ENCODE data around the gene MS4A7.

The MS4A7 gene

DNA sequence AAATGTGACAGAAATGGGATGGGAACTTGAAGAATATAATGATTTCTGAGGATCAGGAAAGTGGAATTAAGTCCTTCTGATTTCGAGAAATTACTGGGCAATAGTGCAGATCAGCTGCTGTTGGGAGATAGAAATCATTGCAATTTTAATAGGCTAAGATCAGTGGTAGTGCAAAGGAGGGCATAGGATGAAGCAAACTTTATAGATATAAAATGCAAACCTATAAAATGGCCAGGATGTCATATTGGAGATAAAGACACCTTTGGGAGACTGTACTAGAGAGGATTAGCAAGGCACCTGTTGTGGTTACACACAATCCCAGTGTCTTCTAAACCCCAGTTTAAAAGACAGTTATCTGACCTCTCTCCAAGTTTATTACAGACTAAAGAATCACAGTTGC, 6.5 kb upstream of the MS4A7 start:
- DNase-seq = no peak

DNA sequence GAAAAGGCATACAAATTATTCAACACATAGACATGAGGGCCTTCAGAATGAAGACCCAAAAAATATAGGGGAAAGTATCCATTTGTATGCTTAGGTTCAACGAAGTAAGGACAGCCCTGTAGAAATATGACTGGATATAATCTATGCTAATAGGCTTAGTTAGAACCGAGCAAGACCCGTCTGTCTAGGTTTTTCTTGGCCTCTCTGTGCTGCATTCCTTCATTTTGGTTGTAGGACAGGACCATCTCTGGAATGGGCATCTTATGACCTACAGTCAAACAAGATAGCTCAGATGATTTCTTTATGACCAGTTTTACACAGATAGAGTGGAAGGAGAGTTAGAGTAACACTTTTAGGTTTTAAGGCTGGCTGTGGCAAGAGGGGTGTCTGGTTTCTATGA, 5.6 kb upstream of the MS4A7 start:
- DNase-seq = no peak

DNA sequence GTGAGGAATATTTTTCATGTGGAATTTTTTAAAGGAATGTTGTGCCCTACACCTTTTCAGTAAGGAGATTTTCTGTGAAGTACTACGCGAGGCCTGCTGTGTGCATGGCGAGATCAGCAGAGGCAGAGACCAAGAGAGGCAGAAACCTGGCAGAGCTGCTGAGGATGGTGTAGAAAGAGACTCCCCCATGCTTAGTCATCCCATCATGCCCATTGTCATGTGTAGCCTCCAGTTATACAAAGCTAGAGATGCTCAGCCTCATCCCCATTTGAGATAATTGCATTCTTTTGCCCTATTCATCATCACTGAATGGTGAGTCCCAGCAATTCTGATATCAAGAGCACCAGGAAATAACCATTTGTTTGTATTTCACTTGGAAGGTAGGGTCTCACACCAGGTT, 3.0 kb upstream of the MS4A7 start:
- no peak for DNase-seq

DNA sequence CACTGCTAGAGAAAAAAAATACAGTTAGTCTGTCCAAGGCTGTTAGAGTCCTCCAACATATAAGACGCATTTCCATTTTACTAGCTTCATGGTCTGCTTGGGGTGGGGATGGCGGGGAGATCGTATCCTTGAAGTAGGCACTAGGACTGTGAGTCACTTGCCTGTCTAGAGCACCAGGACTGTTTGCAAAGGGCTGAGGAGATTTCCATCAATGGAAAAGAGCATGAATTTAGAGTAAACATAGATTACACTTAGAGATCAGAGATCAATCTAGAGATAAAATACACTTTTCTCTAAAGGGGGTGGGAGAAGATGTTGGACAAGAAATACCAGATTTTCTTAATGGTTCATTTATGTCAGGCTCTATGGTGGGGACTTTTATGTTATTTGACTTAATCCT, 1.7 kb upstream of the MS4A7 start:
- no peak for DNase-seq

DNA sequence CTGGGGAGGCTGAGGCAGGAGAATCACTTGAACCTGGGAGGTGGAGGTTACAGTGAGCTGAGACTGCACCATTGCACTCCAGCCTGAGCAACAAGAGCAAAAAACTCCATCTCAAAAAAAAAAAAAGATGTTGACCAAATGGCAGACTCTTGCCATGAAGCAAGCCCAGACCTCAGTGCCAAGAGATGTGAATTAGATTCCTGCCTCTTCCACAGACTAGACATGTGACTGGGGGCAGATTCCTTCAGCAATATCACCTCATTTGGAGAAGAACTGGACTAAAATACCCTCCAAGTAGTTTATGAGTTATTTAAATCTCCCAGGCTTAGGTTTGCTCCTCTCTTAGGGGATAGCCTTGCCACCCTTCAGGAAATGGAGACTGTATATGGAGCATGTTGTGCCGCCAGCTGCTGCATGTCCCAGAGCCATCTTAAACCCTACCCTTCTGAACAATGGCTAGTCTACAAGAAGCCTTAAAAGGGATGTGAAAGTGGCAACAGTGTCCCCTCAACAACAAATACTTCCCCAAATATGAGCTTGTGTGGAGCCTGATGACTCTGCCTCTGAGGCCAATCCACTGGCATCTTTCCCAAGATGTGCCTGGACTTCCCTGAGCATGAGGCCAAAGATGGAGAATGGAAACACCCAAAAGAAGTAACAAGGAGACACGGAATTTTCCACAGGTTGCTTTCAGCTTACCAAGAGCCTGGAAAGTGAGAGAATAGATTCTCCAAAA, 763 bp upstream of the MS4A7 start:
- DNase-seq = no peak

DNA sequence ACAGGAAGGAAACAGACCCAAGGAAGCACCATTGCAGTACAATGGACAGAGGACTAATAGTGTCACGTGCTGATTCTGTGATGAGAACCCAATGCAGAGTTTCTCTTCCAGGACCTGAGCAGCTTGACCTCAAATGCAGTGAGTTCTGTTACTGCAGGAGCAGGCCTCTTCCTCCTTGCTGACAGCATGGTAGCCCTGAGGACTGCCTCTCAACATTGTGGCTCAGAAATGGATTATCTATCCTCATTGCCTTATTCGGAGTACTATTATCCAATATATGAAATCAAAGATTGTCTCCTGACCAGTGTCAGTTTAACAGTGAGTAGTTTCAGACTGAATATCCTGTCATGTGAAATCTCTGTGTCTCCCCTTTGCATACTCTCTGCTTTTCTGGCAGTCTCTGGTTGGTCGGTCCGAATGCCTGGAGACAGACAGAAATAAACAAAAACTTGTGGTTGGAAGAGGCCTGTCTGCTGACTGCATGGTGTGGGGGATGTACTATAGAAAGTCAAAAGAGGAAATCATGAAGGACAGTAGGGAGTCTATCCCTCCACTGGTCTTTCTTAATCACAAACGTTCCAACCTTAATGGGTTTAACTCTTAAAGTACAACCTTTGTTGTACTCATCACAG, 11.1 kb downstream of the MS4A7 start:
- no peak for DNase-seq

DNA sequence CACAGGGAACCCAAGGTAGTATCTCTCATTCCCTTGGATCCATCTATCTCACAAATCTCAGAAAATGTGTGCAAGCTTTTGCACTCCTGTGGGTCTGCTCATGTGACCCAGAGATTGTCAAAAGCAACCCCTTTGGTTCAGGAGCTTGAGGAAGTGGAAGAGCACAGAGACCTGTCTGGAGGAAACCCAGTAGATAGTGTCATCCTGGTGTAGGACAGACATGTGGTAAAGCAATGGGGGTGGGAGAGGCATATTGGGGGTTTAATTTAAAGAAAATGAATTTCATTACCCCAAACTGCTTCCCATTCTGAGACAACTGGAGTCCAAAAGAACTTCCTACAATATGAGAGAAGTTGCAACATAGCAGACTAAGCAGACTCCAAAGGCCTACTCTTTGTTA, 12.1 kb downstream of the MS4A7 start:
- DNase-seq = no peak

DNA sequence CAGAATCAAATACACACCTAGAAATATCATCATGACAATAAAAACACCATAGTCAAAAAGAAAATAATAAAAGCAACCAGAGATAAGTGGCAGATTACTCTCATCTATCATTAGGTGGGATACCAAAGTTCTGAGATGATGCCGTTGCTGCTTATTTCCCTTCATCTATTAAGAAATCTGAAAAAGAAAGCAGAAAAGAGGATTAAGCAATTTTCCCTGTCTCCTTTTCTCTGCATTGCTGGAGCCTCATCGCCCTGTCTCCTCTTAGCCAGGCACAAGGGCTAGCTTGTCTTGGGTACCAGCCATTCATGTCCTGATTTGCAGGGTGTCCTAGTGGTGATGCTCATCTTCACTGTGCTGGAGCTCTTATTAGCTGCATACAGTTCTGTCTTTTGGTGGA, 14.0 kb downstream of the MS4A7 start:
- DNase-seq = no peak

DNA sequence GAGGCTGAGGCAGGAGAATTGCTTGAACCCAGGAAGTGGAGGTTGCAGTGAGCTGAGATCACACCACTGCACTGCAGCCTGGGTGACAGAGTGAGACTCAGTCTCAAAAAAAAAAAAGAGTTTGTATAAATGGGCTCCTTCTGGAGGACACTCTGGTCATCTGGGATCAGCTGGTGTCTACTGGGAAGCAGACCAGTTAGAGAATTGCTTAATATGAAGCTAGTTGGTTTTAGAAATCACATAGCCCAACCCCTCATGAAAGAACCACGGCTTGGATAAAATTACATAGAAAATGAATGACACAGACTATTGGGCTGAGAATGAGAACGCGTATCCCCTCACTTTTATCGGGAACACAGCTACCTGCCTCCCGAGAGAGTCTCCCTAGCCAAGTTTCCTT, 14.7 kb downstream of the MS4A7 start:
- no peak for DNase-seq

DNA sequence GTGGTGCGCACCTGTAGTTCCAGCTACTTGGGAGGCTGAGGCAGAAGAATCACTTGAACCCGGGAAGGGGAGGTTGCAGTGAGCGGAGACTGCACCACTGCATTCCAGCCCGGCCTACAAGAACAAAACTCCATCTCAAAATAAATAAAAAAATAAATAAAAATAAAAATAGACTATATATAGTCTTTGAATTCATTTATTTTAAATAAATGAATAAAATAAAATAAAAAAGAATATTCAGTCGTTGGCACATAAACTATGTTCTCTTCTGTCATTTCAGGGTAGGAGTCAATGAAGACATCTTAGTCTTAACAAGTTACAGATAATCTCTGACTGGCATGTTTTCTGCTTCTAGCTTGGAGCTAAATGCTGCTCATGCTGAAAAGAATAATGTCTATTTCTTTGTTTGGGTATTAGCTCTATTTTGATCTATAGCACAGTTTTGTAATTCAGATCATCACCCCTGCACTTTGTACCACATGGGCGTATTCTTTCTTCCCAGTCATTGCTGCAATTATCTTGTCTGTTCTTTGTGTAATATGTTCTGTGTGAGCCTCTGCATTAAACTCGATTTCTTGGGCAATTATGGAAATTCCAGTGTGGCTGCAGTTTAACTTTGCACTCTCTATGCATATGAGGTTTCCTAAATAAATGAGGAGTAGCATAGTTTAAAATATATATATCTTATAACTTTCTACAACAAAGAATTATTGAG, 16.5 kb downstream of the MS4A7 start:
- DNase-seq = no peak

DNA sequence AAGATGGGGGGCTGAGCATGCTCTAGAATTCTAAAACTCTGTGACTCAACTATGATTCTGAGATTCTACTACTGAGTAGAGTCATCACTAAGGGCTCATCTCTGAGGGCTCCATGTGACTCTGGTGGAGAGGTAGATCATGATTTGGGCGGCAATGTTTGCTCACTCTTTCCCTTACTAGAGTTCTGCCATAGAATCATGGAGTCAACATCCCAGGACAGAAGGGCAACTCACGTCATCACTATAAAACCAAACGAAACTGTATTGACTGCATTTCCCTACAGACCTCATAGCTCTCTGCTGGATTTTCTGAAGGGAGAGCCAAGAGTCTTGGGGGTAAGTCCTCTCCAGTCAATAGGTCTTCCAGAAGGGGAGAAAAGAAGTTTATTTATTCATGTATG, 18.1 kb downstream of the MS4A7 start, which contains the start of gene MS4A14:
MS4A14 (plus strand) TSS at position 78 of the 400 bp plus-strand sequence; CDS start at position 198, 120 bp downstream.
- no peak for DNase-seq

DNA sequence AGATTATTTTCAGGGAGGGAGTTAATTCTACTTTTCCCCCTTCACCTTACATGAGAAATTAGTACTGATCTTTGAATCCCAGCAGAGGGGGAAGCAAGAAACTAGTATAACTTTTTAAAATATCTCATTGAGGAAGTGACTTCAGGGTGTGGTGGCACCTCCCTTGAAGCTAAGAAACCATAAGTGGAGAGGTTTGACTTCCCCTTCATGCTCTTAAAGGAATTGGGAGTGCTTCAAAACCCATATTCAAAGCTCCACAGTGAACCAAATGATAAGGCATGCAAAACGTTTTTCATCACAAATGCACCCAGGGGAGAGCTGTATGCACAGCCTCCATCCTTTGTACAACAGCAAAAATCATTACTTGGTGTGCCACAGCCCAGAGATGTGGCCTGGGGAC, 18.5 kb downstream of the MS4A7 start:
- DNase-seq = no peak

DNA sequence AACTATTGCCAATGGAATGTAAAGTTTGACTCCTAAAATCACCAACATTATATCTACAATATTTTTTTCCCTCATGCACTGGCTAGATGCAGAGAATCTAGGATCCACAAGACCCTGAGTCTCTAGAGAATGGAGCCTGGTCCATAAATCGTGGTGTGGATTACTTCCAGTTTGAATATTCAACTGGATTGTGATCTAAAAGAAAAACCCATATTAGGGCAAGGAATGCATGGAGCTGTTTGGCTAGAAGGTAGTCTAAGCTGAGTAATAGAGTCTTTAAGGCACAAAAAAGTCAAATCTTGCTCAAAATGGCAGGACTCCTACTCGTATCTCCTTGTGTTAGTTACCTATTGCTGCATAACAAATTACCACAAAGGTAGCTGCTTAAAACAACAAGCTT, 41.7 kb downstream of the MS4A7 start:
- DNase-seq = no peak

DNA sequence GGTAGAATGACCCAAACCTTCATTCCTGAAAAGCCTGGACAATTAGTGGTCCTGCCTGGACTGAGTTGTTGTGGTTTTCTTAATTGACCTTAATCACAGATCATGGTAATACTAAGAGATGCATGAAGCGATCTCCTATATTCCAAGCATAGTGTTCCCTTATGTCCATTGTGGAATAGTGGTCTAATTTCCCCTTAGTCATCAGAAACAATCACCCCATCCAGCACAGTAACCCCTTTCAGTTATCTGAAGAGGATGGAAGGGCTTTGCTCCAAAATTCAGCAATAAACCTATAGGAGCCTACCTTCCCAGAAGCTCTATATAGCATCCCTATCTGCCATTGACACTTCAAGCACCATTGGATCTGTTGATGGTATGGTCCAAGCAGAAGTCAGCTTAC, 44.3 kb downstream of the MS4A7 start:
- DNase-seq = no peak

DNA sequence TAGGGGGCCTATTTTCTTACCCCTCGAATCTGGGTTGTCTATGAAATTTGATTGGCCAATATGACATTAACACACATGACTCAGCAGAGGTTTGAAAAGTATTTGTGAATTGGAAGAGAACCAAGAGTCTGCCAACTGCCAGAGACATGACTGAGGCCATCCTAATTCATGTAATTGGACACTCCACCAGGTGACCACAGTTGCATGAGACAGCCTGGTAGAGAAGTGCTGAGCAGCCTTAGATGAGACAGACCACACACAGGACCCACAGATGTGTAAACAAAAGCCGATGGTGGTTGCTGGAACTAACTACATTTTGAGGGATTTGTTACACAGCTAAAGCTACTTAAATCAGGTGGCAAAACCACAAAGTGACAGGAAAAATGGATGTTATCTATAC, 50.2 kb downstream of the MS4A7 start:
- DNase-seq = no peak

DNA sequence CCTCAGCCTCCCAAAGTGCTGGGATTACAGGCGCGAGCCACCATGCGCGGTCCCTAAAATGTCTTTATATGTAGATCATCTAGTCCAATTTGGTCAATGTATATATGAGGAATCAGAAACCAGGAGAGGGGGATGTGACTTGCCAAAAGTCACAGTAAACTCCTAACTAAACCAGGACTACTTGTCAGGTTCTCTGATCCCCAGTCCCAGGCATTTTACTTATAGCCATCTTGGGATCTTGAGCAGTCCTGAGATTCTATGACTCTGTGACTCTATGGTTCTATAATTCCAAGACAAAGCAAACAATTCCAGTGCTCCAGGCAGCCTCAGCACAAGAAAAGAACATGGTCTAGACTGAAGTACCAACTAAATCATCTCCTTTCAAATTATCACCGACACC, 50.9 kb downstream of the MS4A7 start, which contains the start of gene MS4A5:
MS4A5 (plus strand) TSS at position 301 of the 400 bp plus-strand sequence. CDS start 103 bp downstream, outside the sequence.
- no peak for DNase-seq

DNA sequence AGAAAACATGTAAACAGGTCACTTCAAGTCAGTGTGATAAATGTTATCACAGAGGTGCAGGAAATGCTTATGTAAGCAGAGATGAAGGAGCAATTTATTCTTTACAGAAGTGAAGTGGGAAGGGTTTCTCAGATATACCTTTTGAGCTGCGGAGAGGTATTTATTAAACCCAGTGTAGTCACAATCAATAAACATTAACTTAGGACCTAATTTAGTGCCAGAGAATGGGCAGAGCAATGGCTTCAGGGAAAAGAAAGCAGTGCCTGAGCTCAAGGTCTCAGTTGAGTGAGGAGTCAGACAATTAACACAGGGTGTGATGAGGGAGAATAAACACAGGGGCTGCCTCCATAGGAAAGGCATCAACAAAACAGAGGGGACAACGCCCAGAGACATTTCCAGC, 52.9 kb downstream of the MS4A7 start:
- no peak for DNase-seq

DNA sequence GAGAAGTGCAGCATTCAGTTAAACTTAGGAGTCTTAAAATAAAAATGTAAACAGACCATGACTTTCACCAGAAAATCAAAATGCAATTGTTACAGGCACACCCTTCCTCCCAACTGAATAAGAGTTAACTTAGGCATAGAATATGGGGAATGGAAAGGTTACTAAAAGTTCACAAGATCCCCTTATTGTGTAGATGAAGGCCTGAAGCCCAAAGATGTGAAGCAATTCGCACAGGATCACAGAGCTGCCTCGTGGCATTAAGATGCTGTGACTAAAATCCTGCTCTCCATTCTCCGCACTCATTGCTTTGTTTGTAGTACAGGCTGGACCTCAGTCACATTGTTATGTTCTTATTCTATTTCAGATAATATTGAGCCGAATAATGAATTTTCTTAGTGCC, 55.1 kb downstream of the MS4A7 start:
- no peak for DNase-seq
